Suprapubic skin (tissue), 4 donors: Measurements from ENCODE around the gene RAB35. TPM values are rescaled to one million over a fixed set of nuclear protein-coding genes. Genes with fewer than 3 reads are reported as not detected.

Experiments
- DNase-seq, 2 donors: peaks; one replicate each; pipeline ENCODE4 v3.0.0-alpha.2; 2019; ENCODE audit warnings: low spot score in 2 of 2
- H3K27ac ChIP-seq: fragments of 200-600 bp; sonication (generic); one replicate; pipeline ENCODE4 v1.5.1; 2019
- H3K27me3 ChIP-seq: fragments of 200-600 bp; sonication (generic); one replicate; pipeline ENCODE4 v1.5.1; 2019
- H3K36me3 ChIP-seq: fragments of 200-600 bp; sonication (generic); one replicate; pipeline ENCODE4 v1.5.1; 2019
- H3K4me1 ChIP-seq: fragments of 200-600 bp; sonication (generic); one replicate; pipeline ENCODE4 v1.5.1; 2019
- H3K4me3 ChIP-seq: fragments of 200-600 bp; sonication (generic); one replicate; pipeline ENCODE4 v1.5.1; 2019; ENCODE audit warnings: mild to moderate bottlenecking
- H3K9me3 ChIP-seq: fragments of 200-600 bp; sonication (generic); one replicate; pipeline ENCODE4 v1.5.1; 2019
- EP300 ChIP-seq: sonication (generic); formaldehyde crosslinking; IDR thresholded peaks from one replicate; pipeline ENCODE4 v1.6.1; 2017; ENCODE audit warnings: antibody characterized with exemption
- POLR2A ChIP-seq, 2 donors: fragments of 450-650 bp; IDR thresholded peaks; one replicate each; pipeline ENCODE4 v1.6.1; 2017; ENCODE audit warnings: antibody characterized with exemption in 2 of 2, mild to moderate bottlenecking in 2 of 2, moderate library complexity in 2 of 2
- POLR2AphosphoS5 ChIP-seq, 3 donors: sonication (generic); formaldehyde crosslinking; IDR thresholded peaks; one replicate each; pipeline ENCODE4 v1.6.1; 2017; ENCODE audit warnings: antibody characterized with exemption in 3 of 3
- WGBS: methylation state at CpG from one replicate; pipeline ENCODE4 v1.1.5; 2018; 5-methylcytosine and 5-hydroxymethylcytosine counted together
- total RNA-seq, 4 donors: library from RNA; depleted of rRNA; stranded (reverse); fragments of >200 nt; gene quantifications; one replicate each; pipeline ENCODE4 v1.1.0, GENCODE V29; 2016
- TF ChIP-seq, protein P1 (sequence below), 2 donors: fragments of 200-600 bp in 1 of 2; fragments of 450-650 bp in 1 of 2; sonication (generic) in 1 of 2; IDR thresholded peaks; one replicate each; pipeline ENCODE4 v1.5.1; 2016 to 2019; ENCODE audit warnings: antibody characterized with exemption in 2 of 2, mild to moderate bottlenecking in 1 of 2, moderate library complexity in 1 of 2

RAB35 gene
- total RNA-seq, 4 donors from 2014 or later: 30.0 to 39.6 (median 33.1) TPM

DNA sequence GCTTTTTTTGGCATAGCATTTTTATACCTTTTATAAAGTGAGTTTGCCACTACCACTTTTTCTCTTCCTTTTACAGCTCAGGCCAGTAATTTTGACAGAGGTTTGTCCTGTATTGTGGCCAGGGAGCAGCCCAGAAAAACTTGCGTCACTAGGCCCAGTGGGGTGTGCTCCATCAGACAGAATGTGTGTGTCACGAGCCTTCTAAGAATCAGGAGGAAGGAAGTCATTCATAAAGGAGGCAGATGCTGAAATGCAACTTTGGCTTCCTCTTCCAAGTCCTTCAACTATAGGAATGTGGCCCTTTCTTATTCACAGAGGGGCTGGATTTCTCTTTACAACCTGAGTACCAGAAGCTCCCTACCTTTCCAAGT, 10.1 kb upstream of the RAB35 start:
- Histone ChIP-seq H3K27ac (peak overlapping the region; percentile 37), H3K27me3 (no peaks in the 10 kb centered on the region), H3K4me1 (no peaks in the 10 kb centered on the region), H3K9me3 (no peaks in the 10 kb centered on the region), H3K4me3 (no peak overlapping the region), H3K36me3 (peaks cover 55% of the 10 kb centered on the region)
- 34% methylated on average over 2 of the region's 2 CpGs for WGBS
- DNase-seq: no peak
- TF ChIP-seq, protein P1, sequence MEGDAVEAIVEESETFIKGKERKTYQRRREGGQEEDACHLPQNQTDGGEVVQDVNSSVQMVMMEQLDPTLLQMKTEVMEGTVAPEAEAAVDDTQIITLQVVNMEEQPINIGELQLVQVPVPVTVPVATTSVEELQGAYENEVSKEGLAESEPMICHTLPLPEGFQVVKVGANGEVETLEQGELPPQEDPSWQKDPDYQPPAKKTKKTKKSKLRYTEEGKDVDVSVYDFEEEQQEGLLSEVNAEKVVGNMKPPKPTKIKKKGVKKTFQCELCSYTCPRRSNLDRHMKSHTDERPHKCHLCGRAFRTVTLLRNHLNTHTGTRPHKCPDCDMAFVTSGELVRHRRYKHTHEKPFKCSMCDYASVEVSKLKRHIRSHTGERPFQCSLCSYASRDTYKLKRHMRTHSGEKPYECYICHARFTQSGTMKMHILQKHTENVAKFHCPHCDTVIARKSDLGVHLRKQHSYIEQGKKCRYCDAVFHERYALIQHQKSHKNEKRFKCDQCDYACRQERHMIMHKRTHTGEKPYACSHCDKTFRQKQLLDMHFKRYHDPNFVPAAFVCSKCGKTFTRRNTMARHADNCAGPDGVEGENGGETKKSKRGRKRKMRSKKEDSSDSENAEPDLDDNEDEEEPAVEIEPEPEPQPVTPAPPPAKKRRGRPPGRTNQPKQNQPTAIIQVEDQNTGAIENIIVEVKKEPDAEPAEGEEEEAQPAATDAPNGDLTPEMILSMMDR (IDR thresholded peaks at IDR 0.05): no peak
- no peak for TF ChIP-seq EP300
- TF ChIP-seq POLR2AphosphoS5 (IDR thresholded peaks at IDR 0.05): no peak
- no peak for TF ChIP-seq POLR2A (IDR thresholded peaks at IDR 0.05)

DNA sequence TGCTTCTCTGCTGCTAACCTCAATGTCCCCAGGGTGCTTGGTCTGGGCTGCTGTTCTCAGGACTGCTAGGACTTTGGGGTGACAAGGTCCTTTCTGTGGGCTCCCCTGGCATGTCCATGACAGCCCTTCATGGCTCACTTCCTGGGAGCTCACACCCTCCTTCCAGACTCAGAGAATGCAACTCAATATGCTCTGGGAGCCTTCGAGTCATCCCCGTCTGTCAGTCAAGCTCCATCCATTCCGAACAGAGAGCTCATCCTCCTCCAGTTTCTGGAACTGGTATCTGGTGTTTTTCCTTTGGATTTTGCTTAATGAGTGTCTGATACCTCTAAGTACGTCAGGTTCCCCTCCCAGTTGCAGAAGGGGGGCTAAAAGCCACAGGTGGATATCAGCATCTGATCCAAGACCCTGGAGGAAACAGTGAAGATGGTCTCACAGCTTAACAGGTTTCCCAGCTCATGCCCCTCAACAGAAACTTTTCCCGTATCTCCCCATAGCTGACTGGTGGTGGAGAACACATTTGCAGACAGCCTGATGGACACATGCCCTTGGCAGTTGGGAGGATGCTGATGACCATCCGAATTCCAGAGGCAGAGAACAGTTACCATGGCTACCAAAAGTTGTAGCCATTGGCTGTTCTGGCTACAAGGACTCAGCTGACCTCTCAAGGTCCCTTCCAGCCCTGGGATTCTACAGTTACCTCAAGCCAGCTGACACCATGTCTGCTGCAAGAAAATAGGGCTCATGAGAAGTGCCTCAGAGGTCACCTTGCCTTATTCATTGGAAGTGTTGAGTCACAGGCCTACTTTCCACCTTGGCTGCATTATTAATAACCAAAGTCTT, 9.5 kb upstream of the RAB35 start:
- TF ChIP-seq POLR2A (IDR thresholded peaks at IDR 0.05): no peak
- TF ChIP-seq, protein P1 (IDR thresholded peaks at IDR 0.05): no peak
- TF ChIP-seq POLR2AphosphoS5 (IDR thresholded peaks at IDR 0.05): no peak
- TF ChIP-seq EP300: no peak

DNA sequence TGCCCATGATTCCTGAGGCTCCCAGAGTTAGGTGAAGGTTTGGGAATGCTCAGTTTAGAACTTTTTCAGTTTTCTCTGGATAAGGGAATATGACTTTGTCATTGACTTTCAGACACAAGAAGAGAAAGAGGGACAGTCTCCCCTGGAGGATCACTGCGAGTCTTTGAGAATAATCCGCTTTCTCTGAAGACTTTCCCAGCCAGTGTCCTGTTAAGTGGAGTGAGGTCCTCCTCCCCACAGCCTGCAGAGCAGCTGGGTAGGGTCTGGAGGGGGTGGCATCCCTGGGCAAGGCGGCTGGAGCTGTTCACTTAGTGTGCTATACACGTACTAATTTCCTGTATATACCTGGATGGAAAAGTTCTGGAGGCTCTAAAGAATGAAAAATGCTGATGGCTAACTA, 8.5 kb upstream of the RAB35 start:
- TF ChIP-seq, protein P1 (IDR thresholded peaks at IDR 0.05): no peak
- no peaks in the 10 kb centered on the region for H3K9me3 ChIP-seq
- WGBS: 87% methylated on average over 4 of the region's 4 CpGs
- no peak overlapping the region for H3K4me3 ChIP-seq
- no peaks in the 10 kb centered on the region for H3K27me3 ChIP-seq
- peaks cover 39% of the 10 kb centered on the region for H3K36me3 ChIP-seq
- peaks cover under 1% of the 10 kb centered on the region for H3K4me1 ChIP-seq
- DNase-seq: no peak
- H3K27ac ChIP-seq: no peak overlapping the region

More for the DNA sequence above, 9.5 kb upstream of the RAB35 start:
- H3K27me3 ChIP-seq: no peaks in the 10 kb centered on the region
- peaks cover 49% of the 10 kb centered on the region for H3K36me3 ChIP-seq
- H3K27ac ChIP-seq: peak overlapping the region; percentile 37
- 83% methylated on average over 4 of the region's 6 CpGs for WGBS
- H3K9me3 ChIP-seq: no peaks in the 10 kb centered on the region
- no peak overlapping the region for H3K4me3 ChIP-seq
- H3K4me1 ChIP-seq: no peaks in the 10 kb centered on the region
- DNase-seq: no peak

- no peak for DNase-seq
- Histone ChIP-seq H3K4me1 (peaks cover 27% of the 10 kb centered on the region), H3K9me3 (no peaks in the 10 kb centered on the region), H3K27ac (no peak overlapping the region), H3K36me3 (peaks cover 7% of the 10 kb centered on the region), H3K4me3 (no peak overlapping the region), H3K27me3 (no peaks in the 10 kb centered on the region)
- no peak for TF ChIP-seq POLR2AphosphoS5 (IDR thresholded peaks at IDR 0.05)
- no peak for TF ChIP-seq EP300
- WGBS: 76% methylated on average over 4 of the region's 4 CpGs
Measured at GRCh38 chr12:120121766-120122293, 5.3 kb upstream of the RAB35 start.

DNA sequence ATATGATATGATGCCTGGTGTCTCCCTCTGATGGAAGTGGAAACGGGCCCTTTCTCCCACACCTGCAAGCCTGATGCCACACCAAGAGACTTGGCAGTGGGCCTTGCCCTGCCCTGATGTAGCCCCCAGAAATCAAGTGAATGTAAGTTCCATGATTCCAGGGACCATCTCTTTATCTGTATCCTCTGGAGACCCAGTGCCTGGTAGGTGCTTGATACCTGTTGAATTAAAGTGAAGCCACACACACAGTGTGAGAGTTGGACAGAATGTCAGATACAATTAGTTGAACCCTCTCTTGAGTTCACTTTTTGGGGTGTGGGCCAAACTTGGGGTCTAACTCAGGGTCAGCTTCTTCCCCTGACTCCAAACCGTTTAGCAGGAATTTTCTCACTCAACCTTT, 4.8 kb upstream of the RAB35 start:
- H3K27me3 ChIP-seq: no peaks in the 10 kb centered on the region
- DNase-seq: no peak
- TF ChIP-seq POLR2A (IDR thresholded peaks at IDR 0.05) (no peak), EP300 (no peak), POLR2AphosphoS5 (IDR thresholded peaks at IDR 0.05) (no peak)
- TF ChIP-seq, protein P1 (IDR thresholded peaks at IDR 0.05): no peak
- 62% methylated on average over 2 of the region's 2 CpGs for WGBS
- H3K9me3 ChIP-seq: no peaks in the 10 kb centered on the region
- peaks cover 2% of the 10 kb centered on the region for H3K36me3 ChIP-seq
- no peak overlapping the region for H3K4me3 ChIP-seq
- H3K4me1 ChIP-seq: peaks cover 27% of the 10 kb centered on the region
- no peak overlapping the region for H3K27ac ChIP-seq
